IPS-18c (cell line): ENCODE measurements around the gene LRRC42.
"Not testable (repeated sequence)": the region's sequence is repeated elsewhere in the genome, so short reads cannot be mapped to it uniquely, and the experiment has no call there.

Source experiments
- H3K4me3 ChIP-seq: 2 replicates; pipeline ENCODE4 v1.7.0; 2013; ENCODE audit warnings: low read depth, mild to moderate bottlenecking, low read length, moderate library complexity; ENCODE audit not compliant: insufficient read depth
- H3K9me3 ChIP-seq: one replicate; pipeline ENCODE4 v1.6.1; 2013; ENCODE audit warnings: mild to moderate bottlenecking, low read length, moderate library complexity; ENCODE audit not compliant: control insufficient read depth, insufficient read depth

Gene LRRC42

DNA sequence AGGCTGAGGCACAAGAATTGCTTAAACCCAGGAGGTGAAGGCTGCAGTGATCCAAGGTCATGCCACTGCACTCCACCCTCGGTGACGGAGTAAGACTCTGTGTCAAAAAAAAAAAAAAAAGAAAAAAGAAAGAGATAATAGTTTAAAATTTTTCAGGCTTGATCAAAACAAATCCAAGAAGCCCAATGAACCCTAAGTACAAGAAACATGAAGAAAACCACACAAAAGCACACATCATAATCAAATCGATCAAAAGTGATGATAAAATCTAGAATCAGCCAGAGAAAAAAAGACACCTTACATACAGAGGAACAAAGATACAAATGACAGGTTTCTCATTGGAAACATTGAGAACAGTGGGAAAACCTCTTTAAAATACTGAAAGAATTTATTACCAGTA, 40.3 kb downstream of the LRRC42 start:
- H3K9me3 ChIP-seq: no peaks in the 10 kb centered on the region

GRCh38 chr1:53987880-53988279, 41.7 kb downstream of the LRRC42 start:
- H3K9me3 ChIP-seq: peaks cover 2% of the 10 kb centered on the region
- no peak overlapping the region for H3K4me3 ChIP-seq

More for the DNA sequence above, 40.3 kb downstream of the LRRC42 start:
- H3K4me3 ChIP-seq: no peak overlapping the region

DNA sequence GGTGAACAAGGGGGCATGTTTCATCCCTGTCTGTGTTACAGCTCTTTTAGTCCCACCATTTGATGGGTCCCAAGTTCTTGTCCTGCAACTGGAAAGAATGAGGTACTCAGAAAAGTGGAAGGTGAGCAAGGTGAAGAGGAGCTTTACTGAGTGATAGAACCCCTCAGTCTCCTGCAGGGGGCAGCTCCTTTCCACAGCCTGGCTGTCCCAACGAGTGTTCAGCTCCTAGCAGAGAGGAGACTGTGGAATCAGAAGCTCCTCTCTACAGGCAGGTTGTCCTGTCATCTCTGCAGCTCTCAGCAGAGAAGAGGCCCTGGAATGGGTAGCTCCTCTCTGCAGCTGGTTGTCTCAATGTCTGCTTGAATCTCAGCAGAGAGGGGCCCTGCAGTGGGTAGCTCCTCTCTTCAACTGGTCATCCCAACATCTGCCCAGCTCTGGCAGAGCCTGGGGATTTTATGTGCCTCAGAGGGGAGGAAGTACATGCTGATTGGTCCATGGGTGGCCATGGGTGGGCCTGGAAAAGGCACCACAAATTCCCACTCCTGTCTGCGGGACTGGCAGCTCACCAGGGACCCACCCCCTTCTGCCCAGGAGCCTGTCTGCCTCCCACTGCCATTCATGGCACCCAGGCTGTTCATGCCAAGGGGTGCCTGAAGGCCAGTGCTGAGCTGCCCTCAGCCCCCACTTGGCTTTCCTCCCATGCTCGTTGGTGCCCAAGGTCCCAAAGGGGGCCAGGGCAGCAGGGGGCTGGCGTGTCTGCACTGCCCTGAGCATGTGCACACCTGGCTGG, 46.1 kb downstream of the LRRC42 start:
- H3K4me3 ChIP-seq: no peak overlapping the region

DNA sequence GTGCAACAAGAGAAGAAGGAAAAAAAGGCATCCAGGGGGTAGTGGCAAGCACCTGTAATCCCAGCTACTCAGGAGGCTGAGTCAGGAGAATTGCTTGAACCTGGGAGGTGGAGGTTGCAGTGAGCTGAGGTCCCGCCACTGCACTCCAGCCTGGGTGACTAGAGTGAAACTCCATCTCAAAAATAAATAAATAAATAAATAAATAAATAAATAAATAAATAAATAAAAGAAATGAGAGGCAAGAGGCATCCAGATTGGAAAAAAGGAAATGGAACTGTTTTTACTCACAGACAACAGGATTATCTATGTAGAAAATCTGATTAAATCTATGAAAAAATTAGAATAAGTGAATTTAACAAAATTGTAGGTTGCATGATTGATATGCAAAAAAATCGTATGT, 48.4 kb downstream of the LRRC42 start:
- not testable (repeated sequence) for H3K9me3 ChIP-seq, H3K4me3 ChIP-seq

More for the DNA sequence above, 46.1 kb downstream of the LRRC42 start:
- H3K9me3 ChIP-seq: peaks cover 2% of the 10 kb centered on the region

GRCh38 chr1:53995683-53996082, 49.5 kb downstream of the LRRC42 start:
- H3K9me3 ChIP-seq: peaks cover 2% of the 10 kb centered on the region
- no peak overlapping the region for H3K4me3 ChIP-seq

GRCh38 chr1:53998223-53998622, 52.1 kb downstream of the LRRC42 start:
- H3K4me3 ChIP-seq: no peak overlapping the region

DNA sequence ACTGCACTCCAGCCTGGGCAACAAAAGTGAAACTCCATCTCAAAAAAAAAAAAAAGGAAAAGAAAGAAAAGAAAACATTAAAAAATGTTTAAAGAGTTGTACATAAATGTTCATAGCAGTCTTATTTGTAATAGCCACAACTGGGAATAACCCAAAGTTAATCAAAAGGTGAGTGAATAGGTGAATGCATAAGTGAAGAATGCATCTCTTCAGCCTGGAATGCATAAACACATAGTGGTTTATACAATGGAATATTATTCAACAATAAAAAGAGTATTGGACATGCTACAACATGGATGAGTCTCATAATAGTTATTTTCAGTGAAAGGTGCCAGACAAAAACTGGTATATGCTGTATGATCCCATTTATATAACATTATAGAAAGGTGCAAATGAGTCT, 53.8 kb downstream of the LRRC42 start:
- Histone ChIP-seq H3K4me3 (no peak overlapping the region), H3K9me3 (peaks cover 2% of the 10 kb centered on the region)

More at GRCh38 chr1:53998223-53998622, 52.1 kb downstream of the LRRC42 start:
- peaks cover 2% of the 10 kb centered on the region for H3K9me3 ChIP-seq

- no peak overlapping the region for H3K4me3 ChIP-seq
These were observed 55.4 kb downstream of the LRRC42 start for GRCh38 chr1:54001591-54001990.

GRCh38 chr1:54002544-54003248, 56.5 kb downstream of the LRRC42 start:
- H3K9me3 ChIP-seq: peaks cover 2% of the 10 kb centered on the region

More at GRCh38 chr1:54001591-54001990, 55.4 kb downstream of the LRRC42 start:
- H3K9me3 ChIP-seq: peaks cover 2% of the 10 kb centered on the region

GRCh38 chr1:54003249-54003646, 57.1 kb downstream of the LRRC42 start:
- Histone ChIP-seq H3K9me3 (peaks cover 2% of the 10 kb centered on the region), H3K4me3 (no peak overlapping the region)

More at GRCh38 chr1:54002544-54003248, 56.5 kb downstream of the LRRC42 start:
- H3K4me3 ChIP-seq: no peak overlapping the region

DNA sequence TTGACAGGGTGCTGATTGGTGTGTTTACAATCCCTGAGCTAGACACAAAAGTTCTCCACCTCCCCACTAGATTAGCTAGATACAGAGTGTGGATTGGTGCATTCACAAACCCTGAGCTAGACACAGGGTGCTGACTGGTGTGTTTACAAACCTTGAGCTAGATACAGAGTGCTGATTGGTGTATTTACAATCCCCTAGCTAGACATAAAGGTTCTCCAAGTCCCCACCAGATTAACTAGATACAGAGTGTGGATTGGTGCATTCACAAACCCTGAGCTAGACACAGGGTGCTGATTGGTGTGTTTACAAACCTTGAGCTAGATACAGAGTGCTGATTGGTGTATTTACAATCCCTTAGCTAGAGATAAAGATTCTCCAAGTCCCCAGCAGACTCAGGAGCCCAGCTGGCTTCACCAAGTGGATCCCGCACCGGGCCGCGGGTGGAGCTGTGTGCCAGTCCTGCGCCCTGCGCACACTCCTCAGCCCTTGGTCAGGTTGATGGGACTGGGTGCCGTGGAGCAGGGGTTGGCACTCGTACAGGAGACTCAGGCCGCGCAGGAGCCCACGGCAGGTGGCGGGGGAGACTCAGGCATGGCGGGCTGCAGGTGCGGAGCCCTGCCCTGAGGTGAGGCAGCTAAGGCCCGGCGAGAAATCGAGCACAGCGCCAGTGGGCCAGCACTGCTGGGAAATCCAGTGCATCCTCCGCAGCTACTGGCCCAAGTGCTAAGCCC, 57.8 kb downstream of the LRRC42 start:
- not testable (repeated sequence) for H3K4me3 ChIP-seq, H3K9me3 ChIP-seq

DNA sequence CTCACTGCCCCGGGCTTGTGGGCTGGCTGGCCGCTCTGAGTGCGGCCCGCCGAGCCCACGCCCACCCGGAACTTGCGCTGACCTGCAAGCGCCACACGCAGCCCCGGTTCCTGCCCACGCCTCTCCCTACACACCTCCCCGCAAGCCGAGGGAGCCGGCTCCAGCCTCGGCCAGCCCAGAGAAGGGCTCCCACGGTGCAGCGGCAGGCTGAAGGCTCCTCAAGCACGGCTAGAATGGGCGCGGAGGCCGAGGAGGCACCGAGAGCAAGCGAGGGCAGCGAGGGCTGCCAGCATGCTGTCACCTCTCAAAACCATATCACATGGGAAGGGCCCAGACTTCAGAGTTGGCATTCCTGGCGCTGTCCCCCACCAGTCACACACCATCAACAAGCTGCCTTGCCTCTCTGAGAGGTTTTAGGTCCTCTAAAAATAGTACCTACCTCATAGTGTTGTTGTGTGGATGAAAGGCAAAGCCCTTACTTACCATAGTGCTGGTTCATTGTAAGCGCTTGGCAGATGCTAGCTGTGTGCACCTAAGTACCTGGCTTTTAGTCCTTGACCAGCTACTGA, 58.4 kb downstream of the LRRC42 start:
- peaks cover 2% of the 10 kb centered on the region for H3K9me3 ChIP-seq
- no peak overlapping the region for H3K4me3 ChIP-seq

DNA sequence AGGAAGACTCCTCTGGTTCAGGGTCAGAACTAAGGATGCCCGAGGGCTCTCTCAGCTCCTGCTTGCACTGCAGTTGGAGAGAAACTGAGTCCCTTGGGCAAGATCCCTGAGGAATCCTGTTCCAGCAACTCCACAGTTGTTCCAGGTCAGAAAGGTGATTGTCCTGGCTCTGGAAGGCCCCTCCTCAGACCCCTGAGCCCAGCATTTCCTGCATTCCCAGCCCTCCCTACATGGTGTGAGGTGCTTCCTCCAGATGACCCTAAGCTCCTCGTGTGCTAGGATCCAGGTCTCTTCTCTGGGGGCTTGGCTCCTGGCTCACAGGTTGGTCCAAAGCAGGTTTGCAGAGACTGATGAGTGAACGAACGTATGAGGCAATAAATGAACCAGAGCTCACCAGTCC, 60.4 kb downstream of the LRRC42 start:
- H3K4me3 ChIP-seq: no peak overlapping the region
- H3K9me3 ChIP-seq: peaks cover 2% of the 10 kb centered on the region

DNA sequence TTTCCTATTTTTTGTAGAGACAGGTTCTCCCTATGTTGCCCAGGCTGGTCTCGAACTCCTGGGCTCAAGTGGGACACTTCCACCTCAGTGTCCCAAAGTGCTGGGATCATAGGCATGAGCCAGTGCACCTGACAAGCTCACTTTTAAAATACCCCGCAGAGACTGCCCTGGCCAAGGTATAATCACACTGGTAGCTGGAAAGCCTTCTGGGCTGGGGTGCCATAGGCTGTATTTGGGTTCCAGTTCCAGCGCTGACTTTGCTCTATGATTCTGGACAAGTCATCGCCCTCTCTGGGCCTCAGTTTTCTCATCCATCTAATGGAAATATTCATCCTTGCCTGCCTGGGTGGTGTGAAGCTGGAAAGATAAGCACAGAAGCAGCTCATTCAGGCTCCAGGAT, 61.5 kb downstream of the LRRC42 start:
- Histone ChIP-seq H3K4me3 (no peak overlapping the region), H3K9me3 (peaks cover 4% of the 10 kb centered on the region)

- peaks cover 2% of the 10 kb centered on the region for H3K9me3 ChIP-seq
- H3K4me3 ChIP-seq: no peak overlapping the region
These were observed 62.7 kb downstream of the LRRC42 start for GRCh38 chr1:54008876-54009275.

DNA sequence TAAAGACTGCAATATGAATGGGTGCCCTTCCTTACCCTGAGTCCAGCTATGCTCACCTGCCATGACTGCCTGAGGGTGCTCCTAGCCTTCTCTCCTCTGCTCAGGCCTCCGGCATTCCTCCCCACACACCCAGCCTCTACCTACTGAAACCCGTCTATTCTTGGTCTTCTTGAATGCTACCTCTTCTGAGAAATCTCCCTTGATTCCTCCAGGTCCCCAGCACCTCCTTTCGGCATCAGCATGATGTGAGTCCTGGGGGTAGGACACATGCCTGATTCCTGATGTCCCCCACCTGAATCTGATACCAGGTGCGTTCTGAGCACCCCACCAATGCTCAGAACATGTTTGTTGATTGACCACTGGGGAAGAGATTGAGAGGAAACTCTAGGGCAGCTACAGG, 63.3 kb downstream of the LRRC42 start:
- H3K4me3 ChIP-seq: no peak overlapping the region
- H3K9me3 ChIP-seq: peaks cover 2% of the 10 kb centered on the region

GRCh38 chr1:54010415-54011117, 64.4 kb downstream of the LRRC42 start:
- H3K9me3 ChIP-seq: peaks cover 2% of the 10 kb centered on the region
- no peak overlapping the region for H3K4me3 ChIP-seq
